NCI-H1105 treated with DMSO at 0.1 percent for 48 hours (cell line): ENCODE results near the gene MPV17.
A peak's percentile ranks its signal among the peaks of the same experiment; 100 is the strongest.
"Not testable (repeated sequence)": the region's sequence is repeated elsewhere in the genome, so short reads cannot be mapped to it uniquely, and the experiment has no call there.

Experiments used
- DNase-seq: peaks from one replicate; lab custom pipeline; 2025; lab: John Stamatoyannopoulos, UW

Gene MPV17, protein sequence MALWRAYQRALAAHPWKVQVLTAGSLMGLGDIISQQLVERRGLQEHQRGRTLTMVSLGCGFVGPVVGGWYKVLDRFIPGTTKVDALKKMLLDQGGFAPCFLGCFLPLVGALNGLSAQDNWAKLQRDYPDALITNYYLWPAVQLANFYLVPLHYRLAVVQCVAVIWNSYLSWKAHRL

DNA sequence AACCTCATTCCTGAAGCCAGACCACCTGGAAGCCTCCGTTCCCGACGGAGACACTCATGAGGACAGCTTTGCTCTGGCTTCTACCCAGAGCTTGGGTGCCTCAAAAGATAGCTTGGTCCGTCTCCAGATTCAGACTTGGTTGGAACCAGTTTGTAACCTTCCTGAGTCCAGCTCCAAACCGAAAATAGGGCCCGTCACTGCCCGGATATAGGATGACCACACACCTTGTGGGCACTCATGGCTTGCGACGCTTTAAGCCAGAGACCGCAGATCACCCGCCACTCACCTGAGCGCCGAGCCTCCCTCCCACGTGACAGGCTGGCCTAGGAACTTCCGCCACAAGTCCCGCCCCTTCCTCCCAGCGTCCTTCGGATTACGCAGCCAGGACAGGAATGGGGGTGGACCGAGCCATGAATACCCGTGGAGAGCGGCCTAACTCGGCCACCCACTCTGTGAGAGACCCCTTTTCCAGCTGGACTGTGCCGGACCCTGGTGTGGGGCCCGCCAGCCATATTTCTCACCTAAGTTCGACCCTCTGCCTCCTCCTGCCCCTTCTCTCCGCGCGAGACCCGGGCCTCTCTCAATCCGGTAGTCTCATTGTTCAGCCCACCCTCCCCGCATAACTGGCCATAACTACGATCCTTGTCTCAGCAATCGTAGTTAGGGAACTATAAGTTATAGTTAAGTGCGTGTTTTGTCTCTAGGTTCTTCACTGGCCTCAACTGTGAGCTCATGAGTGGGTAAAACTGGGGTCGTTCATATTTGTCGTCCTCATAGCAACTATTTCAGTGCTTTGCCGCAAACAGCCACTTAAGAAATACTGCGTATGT, at the start of gene MPV17:
MPV17 (minus strand) TSS at position 332 of the 830 bp plus-strand sequence. CDS start 580 bp downstream, outside the sequence.
- peak; percentile 79 for DNase-seq

DNA sequence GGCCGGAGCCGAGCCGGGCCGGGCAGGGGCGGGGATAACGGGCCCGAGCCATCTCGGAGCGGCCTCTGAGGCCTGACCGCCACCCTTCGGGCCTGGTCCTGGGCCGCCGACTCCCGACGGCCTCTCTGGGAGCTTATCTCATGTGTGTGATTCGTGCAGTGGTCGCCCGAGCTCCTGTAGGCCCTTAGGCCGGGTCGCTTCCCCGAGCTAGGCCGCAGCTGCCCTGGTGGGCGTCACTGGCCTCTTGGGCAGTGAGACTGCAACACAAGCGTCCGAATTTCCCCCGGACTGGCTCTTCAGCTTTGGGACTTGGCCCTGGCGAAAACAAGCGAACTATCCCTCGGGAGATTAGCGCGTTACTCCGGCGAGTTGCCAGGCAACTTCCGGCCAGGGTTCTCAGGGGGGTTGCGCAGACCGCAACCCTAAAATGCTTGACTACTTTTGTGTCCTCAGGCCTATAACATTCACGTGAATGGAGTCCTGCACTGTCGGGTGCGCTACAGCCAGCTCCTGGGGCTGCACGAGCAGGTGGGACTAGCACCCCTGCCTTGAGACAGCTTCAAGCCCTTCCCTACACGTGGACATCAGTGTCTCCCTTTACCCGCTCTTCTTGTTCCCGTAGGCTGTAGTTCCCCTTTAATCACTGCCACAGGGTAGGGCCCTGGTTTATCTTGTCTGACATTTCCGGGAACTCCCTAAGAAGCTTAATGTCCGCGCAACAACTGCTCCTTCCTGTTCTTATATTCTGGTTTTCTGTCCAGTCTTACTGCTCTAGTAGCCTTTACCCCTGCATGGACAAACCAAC, 48.1 kb upstream of the MPV17 start:
- no peak for DNase-seq

DNA sequence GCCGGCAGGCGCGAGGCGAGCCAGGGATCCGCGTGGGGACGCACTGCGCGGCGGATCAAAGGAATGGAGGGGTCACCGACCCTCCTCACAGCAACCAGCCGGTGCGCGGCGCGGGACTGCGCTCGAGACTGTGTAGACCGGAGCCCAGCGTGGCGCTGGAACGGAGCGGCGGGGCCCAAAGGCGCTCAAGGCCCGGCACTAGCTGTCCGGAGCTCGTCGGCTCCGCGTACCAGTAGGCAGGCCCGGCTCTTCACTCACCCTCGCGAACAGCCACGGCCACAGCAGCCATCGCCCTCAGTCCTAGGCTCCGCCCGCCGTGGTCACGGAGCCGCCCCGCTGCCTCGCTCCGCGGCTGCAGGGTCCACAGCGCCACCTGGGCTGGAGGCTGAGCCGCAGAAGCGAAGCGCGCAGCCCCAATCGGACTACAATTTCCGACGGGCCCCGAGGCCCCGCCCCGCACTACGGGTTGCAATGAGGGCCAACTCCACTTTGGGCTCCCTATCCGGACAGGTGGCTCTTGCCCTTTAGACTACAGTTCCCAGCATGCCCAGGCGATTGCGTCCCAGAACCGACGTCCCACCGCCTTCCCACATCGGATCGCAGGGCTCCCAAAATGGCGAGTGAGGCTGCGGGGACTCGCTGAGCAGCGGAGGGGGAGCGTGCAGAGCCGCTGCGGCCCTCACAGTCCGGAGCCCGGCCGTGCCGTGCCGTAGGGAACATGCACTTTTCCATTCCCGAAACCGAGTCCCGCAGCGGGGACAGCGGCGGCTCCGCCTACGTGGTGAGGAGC, 47.3 kb upstream of the MPV17 start, which contains the start of the genes EIF2B4 and SNX17:
EIF2B4 (minus strand) TSS at position 313 of the 790 bp plus-strand sequence; CDS start at position 289, 24 bp downstream.
SNX17 (plus strand) TSS at position 591 of the 790 bp plus-strand sequence; CDS start at position 719, 128 bp downstream.
- peak; percentile 97 for DNase-seq

GRCh38 chr2:27369471-27370025, 46.7 kb upstream of the MPV17 start:
- DNase-seq = no peak

- DNase-seq = no peak
These were observed 41.0 kb upstream of the MPV17 start for GRCh38 chr2:27363933-27364332.

- no peak for DNase-seq
These were observed 40.0 kb upstream of the MPV17 start for GRCh38 chr2:27362678-27363420.

GRCh38 chr2:27356382-27357181, 33.7 kb upstream of the MPV17 start, which contains the start of gene GTF3C2:
Gene GTF3C2 (minus strand): TSS chr2:27356764. CDS start chr2:27343554, 13,210 bp downstream.
- DNase-seq = peak; percentile 98

DNA sequence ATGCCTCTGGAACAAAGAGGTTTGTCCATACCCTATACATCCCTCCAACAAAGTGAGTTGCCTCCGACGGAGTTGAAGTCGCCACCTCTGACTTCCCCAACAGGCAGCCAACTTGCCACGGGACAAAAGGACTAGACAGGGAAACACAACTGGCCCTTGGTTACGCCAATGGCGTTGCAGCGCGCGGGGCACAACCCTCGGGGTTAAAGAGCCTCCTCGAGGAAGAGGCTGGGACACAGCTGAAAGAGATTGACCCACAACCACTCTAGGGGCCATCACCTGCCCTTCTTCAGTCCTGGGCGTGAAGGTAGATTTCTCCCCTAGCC, 33.1 kb upstream of the MPV17 start:
- no peak for DNase-seq

- no peak for DNase-seq
These were observed 31.7 kb upstream of the MPV17 start for GRCh38 chr2:27354597-27354927.

DNA sequence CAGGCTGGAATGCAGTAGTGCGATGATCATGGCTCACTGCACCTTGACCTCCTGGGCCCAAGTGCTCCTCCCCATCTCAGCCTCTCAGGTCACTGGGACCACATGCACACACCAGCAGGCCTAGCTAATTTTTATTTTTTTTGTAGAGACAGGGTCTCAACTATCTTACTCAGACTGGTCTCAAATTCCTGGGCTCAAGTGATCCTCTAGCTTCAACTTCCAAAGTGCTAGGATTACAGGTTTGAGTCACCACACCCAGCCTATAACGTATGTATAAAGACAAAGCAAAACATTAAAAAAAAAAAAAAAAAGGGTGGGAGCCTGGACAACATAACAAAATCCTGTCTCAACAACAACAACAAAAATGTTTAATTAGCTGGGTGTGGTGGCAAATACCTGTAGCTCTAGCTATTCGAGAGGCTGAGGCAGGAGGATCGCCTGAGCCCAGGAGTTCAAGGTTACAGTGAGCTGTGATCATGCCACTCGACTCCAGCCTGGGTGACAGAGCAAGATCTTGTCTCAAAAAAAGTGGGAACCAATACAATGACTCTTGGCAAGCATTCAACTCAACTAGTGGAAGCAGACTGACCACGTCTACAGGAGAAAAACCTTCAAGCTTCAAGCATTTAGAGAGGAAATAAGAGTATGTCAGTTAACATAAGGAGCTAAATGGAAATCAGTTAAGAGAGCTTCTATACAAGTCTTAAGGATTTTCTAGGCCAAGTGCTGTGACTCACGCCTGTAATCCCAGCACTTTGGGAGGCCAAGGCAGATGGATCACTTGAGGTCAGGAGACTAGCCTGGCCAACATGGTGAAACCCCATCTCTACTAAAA, 31.1 kb upstream of the MPV17 start:
- no peak for DNase-seq

DNA sequence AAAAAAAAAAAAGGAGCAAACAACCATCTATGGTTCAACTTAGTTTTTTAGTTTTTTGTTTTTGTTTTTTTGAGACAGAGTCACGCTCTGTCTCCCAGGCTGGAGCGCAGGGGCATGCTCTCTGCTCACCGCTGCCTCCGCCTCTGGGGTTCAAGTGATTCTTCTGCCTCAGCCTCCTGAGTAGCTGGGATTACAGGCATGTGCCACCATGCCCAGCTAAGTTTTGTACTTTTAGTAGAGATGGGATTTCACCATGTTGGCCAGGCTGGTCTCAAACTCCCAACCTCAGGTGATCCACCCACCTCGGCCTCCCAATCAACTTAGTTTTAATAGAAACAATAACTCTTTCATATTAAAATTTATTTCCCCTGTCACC, 30.5 kb upstream of the MPV17 start:
- not testable (repeated sequence) for DNase-seq

DNA sequence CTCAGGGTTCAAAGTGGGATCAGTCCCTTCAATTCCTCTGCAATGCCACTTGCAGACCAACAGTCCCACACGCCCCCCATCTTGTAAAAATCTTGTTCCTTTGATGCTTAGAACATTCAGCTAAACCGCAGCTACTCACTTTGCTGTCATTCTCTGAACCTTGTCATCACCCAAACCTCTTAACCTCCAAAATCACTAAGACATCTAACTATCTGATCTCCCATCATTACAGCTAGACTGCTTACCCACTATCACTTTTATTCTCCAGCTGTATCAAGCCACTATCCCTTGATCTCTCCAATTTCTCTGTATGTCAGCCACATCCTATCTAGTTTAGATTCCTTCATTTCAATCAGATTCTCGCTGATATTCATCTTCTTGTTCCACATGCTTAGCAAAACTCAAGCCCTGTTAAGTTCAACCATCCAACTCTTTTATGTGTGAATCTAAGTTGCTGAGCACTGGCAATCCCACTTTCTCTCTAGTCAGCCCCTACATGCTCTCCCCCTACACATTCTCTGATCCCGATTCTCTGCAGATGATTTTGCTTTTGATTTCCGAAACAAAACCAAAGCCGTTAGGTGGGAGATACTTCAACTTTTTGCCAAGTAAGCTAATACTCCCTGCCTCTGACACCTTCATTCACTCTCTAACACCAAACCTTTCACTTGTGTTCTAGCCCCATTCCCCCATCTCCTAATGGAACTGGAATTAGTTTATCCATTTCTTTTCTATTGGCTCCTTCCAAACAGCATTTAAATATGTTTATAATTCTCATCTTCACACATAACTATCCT, 29.1 kb upstream of the MPV17 start:
- no peak for DNase-seq

GRCh38 chr2:27350106-27350693, 27.3 kb upstream of the MPV17 start:
- no peak for DNase-seq

DNA sequence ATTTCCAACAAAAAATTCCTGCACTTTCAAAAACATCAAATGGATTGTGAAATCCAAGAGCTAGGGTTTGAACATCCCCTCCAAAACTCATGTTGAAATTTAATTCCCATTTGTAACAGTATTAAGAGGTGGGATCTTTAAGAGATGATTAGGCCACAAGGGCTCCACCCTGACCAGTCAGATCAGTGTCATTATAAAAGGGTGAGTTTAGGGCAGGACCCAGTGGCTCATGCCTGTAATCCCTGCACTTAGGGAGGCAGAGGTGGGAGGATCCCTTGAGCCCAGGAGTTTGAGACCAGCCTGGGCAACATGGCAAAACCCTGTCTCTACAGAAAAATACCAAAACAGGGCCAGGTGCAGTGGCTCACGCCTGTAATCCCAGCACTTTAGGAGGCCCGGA, 24.7 kb upstream of the MPV17 start:
- DNase-seq = no peak

GRCh38 chr2:27336173-27336572, 13.3 kb upstream of the MPV17 start:
- DNase-seq = no peak

- no peak for DNase-seq
These were observed 12.4 kb upstream of the MPV17 start for GRCh38 chr2:27335311-27335710.

DNA sequence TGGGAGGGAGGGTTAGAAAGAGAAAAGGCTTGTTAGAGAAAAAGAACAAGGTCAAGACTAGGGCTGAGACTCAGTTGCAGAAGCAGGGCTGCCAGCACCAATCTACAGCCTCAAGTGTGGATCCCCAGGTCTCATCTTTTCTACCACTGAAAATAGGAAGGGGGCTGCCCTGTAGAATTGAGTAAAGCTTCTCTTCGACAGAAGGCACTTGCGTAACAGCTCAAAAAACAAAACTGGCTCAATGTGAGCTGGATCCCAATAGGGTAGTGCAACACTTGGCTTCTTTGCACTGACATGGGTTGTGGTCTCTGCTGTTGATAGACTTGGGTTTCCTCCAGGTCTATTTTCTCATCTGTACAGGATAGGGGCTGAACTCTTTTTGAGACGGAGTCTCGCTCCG, 1.8 kb upstream of the MPV17 start:
- DNase-seq = no peak
